ENCODE data around the gene GRB10. TPM values are rescaled to one million over a fixed set of nuclear protein-coding genes. Genes with fewer than 3 reads are reported as not detected.

GRB10 gene
- total and polyA plus RNA-seq, 4 donors = 10.7 to 53.1 (median 17.5) TPM

GRCh38 chr7:50650057-50650664 is 132.5 kb downstream of the GRB10 start:
- 92% methylated on average over 6 of the region's 6 CpGs for WGBS
- peaks cover 0 to 2% (median 0%) of the 10 kb centered on the region in 4 donors for H3K36me3 ChIP-seq (ENCODE audit: control insufficient read depth in 4 of 4, insufficient read depth in 3 of 4, low read depth in 1 of 4, low read length in 3 of 4)
- H3K4me1 ChIP-seq (ENCODE audit: control insufficient read depth in 4 of 4, insufficient read depth in 4 of 4, low read length in 3 of 4) = no peaks in the 10 kb centered on the region
- H3K27me3 ChIP-seq (ENCODE audit: control insufficient read depth in 4 of 4, insufficient read depth in 4 of 4, low read length in 3 of 4) = no peaks in the 10 kb centered on the region
- DNase-seq (ENCODE audit: low spot score) = no peak
- H3K9me3 ChIP-seq (ENCODE audit: control insufficient read depth in 4 of 4, low read length in 3 of 4) = no peaks in the 10 kb centered on the region
- H3K9ac ChIP-seq (ENCODE audit: low read depth in 1 of 2, low read length in 2 of 2) = no peak overlapping the region
- H3K4me3 ChIP-seq (ENCODE audit: low read depth in 1 of 3, low read length in 3 of 3) = no peak overlapping the region
- H3K27ac ChIP-seq (ENCODE audit: low read depth in 1 of 2, low read length in 2 of 2) = no peak overlapping the region
- TF ChIP-seq NR2F2 (IDR thresholded peaks at IDR 0.05) = no peak
- TF ChIP-seq HNF4G (IDR thresholded peaks at IDR 0.05) = no peak
- TF ChIP-seq TAF1 (conservative IDR thresholded peaks at IDR 0.05) = no peak
- no peak for TF ChIP-seq SP1 (IDR thresholded peaks at IDR 0.05)
- no peak for TF ChIP-seq JUND (IDR thresholded peaks at IDR 0.05)
- no peak for TF ChIP-seq RXRA (IDR thresholded peaks at IDR 0.05)
- no peak for TF ChIP-seq MAX (IDR thresholded peaks at IDR 0.05)
- TF ChIP-seq YY1 (IDR thresholded peaks at IDR 0.05) = no peak
- no peak for TF ChIP-seq EGR1 (IDR thresholded peaks at IDR 0.05; ENCODE audit: low read depth in 2 of 2)
- TF ChIP-seq ZBTB33 (IDR thresholded peaks at IDR 0.05) = no peak
- no peak for TF ChIP-seq FOXA2 (IDR thresholded peaks at IDR 0.05)
- no peak for TF ChIP-seq HNF4A (conservative IDR thresholded peaks at IDR 0.05)
- TF ChIP-seq FOXA1 (IDR thresholded peaks at IDR 0.05) = no peak
- no peak for TF ChIP-seq RAD21 (IDR thresholded peaks at IDR 0.05)
- TF ChIP-seq ATF3 (IDR thresholded peaks at IDR 0.05) = no peak
- no peak for TF ChIP-seq CTCF (IDR thresholded peaks at IDR 0.05; ENCODE audit: low read depth, low read length, missing input control)
- no peak for TF ChIP-seq REST (IDR thresholded peaks at IDR 0.05)
- no peak for TF ChIP-seq GABPA (IDR thresholded peaks at IDR 0.05 in 1 of 2, conservative IDR thresholded peaks at IDR 0.05 in 1 of 2)
